Astrocyte of the spinal cord (primary cell): Measurements from ENCODE around the gene NLRP5.

Source experiments
- DNase-seq: peaks from one replicate; pipeline ENCODE4 v3.0.0; 2011; ENCODE audit warnings: low read depth, low spot score
- H3K4me3 ChIP-seq: 2 replicates; pipeline ENCODE4 v1.5.1; 2011; ENCODE audit warnings: low read depth, mild to moderate bottlenecking, low read length, moderate library complexity
- in situ Hi-C: cut with HindIII; loops from 2 replicates; pipeline ENCODE4 v1.10.0; 2017; ENCODE audit warnings: low sequenced_read_pairs
- TF ChIP-seq, protein P1 (sequence below): IDR thresholded peaks from 2 replicates; pipeline ENCODE4 v1.5.1; 2012; ENCODE audit warnings: low read depth, mild to moderate bottlenecking, low read length, inconsistent platforms

The NLRP5 gene

GRCh38 chr19:55959996-55960675 is 26.4 kb upstream of the NLRP5 start:
- no peak overlapping the region for H3K4me3 ChIP-seq
- TF ChIP-seq, protein P1, sequence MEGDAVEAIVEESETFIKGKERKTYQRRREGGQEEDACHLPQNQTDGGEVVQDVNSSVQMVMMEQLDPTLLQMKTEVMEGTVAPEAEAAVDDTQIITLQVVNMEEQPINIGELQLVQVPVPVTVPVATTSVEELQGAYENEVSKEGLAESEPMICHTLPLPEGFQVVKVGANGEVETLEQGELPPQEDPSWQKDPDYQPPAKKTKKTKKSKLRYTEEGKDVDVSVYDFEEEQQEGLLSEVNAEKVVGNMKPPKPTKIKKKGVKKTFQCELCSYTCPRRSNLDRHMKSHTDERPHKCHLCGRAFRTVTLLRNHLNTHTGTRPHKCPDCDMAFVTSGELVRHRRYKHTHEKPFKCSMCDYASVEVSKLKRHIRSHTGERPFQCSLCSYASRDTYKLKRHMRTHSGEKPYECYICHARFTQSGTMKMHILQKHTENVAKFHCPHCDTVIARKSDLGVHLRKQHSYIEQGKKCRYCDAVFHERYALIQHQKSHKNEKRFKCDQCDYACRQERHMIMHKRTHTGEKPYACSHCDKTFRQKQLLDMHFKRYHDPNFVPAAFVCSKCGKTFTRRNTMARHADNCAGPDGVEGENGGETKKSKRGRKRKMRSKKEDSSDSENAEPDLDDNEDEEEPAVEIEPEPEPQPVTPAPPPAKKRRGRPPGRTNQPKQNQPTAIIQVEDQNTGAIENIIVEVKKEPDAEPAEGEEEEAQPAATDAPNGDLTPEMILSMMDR: no peak
- no peak for DNase-seq
- in situ Hi-C loops: no loop called here

GRCh38 chr19:55962186-55962585 is 24.4 kb upstream of the NLRP5 start:
- H3K4me3 ChIP-seq: no peak overlapping the region
- TF ChIP-seq, protein P1: no peak
- in situ Hi-C loops: no loop called here
- DNase-seq: no peak

DNA sequence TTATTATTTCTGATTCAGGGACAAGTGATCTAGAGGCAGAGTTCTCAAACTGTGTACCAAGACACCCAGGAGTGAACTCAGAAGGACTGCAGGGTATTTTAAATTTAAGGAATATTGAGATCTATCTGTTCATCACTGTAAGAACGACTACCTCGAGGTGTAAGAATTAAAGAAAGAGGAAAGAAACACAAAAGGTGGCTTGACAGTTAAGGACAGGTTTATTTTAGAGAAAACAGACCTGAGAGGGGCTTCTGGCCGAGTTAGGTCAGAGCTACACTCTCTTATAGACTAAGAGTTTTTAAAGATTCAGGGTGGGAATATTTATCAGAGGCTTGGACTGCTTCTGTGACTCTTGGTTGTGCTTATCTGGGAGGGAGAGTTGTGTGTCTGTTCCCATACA is 12.6 kb upstream of the NLRP5 start:
- H3K4me3 ChIP-seq: no peak overlapping the region
- DNase-seq: no peak
- in situ Hi-C loops: no loop called here
- TF ChIP-seq, protein P1: no peak

- in situ Hi-C loops: no loop called here
- no peak overlapping the region for H3K4me3 ChIP-seq
- TF ChIP-seq, protein P1: no peak
- no peak for DNase-seq
Measured at GRCh38 chr19:55980415-55980814, 6.2 kb upstream of the NLRP5 start.

DNA sequence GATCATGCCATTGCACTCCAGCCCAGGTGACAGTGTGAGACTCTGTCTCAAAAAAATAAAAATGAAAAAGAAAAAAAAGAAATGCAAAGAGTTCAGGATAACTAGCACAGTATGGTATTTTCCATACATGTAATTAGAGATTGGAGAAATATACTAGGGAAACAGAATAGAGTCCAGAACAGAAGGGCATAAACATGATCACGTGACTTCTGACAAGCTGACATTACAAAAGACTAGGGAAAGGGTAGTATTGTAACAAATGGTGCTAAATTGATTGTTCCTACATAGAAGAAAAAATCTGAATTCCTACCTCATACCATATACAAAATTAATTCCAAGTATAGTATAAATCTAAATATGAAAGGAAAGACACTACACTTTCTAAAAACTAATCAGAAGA is 1.3 kb upstream of the NLRP5 start:
- in situ Hi-C loops: no loop called here
- TF ChIP-seq, protein P1: no peak
- DNase-seq: no peak
- no peak overlapping the region for H3K4me3 ChIP-seq

- in situ Hi-C loops: no loop called here
- TF ChIP-seq, protein P1: no peak
- no peak overlapping the region for H3K4me3 ChIP-seq
- DNase-seq: no peak
Measured at GRCh38 chr19:55990831-55991230, 4.3 kb downstream of the NLRP5 start.

GRCh38 chr19:55993492-55993891 is 6.9 kb downstream of the NLRP5 start:
- TF ChIP-seq, protein P1: no peak
- no peak for DNase-seq
- no peak overlapping the region for H3K4me3 ChIP-seq
- in situ Hi-C loops: no loop called here
